ENCODE data around the gene SRCAP.
"Not testable (repeated sequence)": the region's sequence is repeated elsewhere in the genome, so short reads cannot be mapped to it uniquely, and the experiment has no call there.

Gene SRCAP

GRCh38 chr16:30691907-30692306 is 7.1 kb upstream of the SRCAP start:
- Histone ChIP-seq H3K36me3 (replicated peaks; ENCODE audit: insufficient read depth, low read length) (no peaks in the 10 kb centered on the region), H3K9me2 (replicated peaks; ENCODE audit: insufficient read depth, low read length) (no peaks in the 10 kb centered on the region), H3K4me1 (ENCODE audit: low read length) (peaks cover 4% of the 10 kb centered on the region; the same call in 1 of the 2 replicates), H2AFZ (ENCODE audit: low read length) (no peak overlapping the region), H3K27ac (ENCODE audit: low read length) (no peak overlapping the region), H3K27me3 (replicated peaks; ENCODE audit: insufficient read depth, low read length) (no peaks in the 10 kb centered on the region), H3K79me2 (ENCODE audit: low read length) (no peaks in the 10 kb centered on the region), H3F3A (ENCODE audit: insufficient read depth, low read length) (no peaks in the 10 kb centered on the region), H3K9me3 (replicated peaks; ENCODE audit: insufficient read depth, low read length) (no peaks in the 10 kb centered on the region), H3K4me3 (ENCODE audit: low read length) (no peak overlapping the region), H3K4me2 (ENCODE audit: low read depth, low read length) (no peak overlapping the region), H4K20me1 (ENCODE audit: insufficient read depth, low read length) (no peaks in the 10 kb centered on the region), H3K9ac (ENCODE audit: low read length) (no peak overlapping the region)
- DNase-seq: no peak
- no peak for TF ChIP-seq CTCF (IDR thresholded peaks at IDR 0.05; ENCODE audit: low read length)
- no peak for TF ChIP-seq EZH2 (optimal IDR thresholded peaks at IDR 0.05; ENCODE audit: low read depth, low read length)
- no peak for TF ChIP-seq EZH2phosphoT487 (IDR thresholded peaks at IDR 0.05; ENCODE audit: low read length)

GRCh38 chr16:30692396-30693064 is 6.4 kb upstream of the SRCAP start:
- Histone ChIP-seq H3K36me3 (replicated peaks; ENCODE audit: insufficient read depth, low read length) (no peaks in the 10 kb centered on the region), H3K79me2 (ENCODE audit: low read length) (no peaks in the 10 kb centered on the region), H3K9me2 (replicated peaks; ENCODE audit: insufficient read depth, low read length) (no peaks in the 10 kb centered on the region), H3K27me3 (replicated peaks; ENCODE audit: insufficient read depth, low read length) (no peaks in the 10 kb centered on the region), H3K27ac (ENCODE audit: low read length) (no peak overlapping the region), H3F3A (ENCODE audit: insufficient read depth, low read length) (no peaks in the 10 kb centered on the region), H3K4me3 (ENCODE audit: low read length) (no peak overlapping the region), H3K4me2 (ENCODE audit: low read depth, low read length) (no peak overlapping the region), H2AFZ (ENCODE audit: low read length) (no peak overlapping the region), H3K4me1 (ENCODE audit: low read length) (peaks cover 9% of the 10 kb centered on the region), H4K20me1 (ENCODE audit: insufficient read depth, low read length) (no peaks in the 10 kb centered on the region), H3K9ac (ENCODE audit: low read length) (no peak overlapping the region), H3K9me3 (replicated peaks; ENCODE audit: insufficient read depth, low read length) (no peaks in the 10 kb centered on the region)
- TF ChIP-seq EZH2phosphoT487 (IDR thresholded peaks at IDR 0.05; ENCODE audit: low read length): no peak
- no peak for TF ChIP-seq CTCF (IDR thresholded peaks at IDR 0.05; ENCODE audit: low read length)
- TF ChIP-seq EZH2 (optimal IDR thresholded peaks at IDR 0.05; ENCODE audit: low read depth, low read length): no peak
- no peak for DNase-seq

GRCh38 chr16:30694926-30695693 is 3.9 kb upstream of the SRCAP start:
- no peaks in the 10 kb centered on the region for H3K9me3 ChIP-seq (replicated peaks; ENCODE audit: insufficient read depth, low read length)
- no peaks in the 10 kb centered on the region for H3K27me3 ChIP-seq (replicated peaks; ENCODE audit: insufficient read depth, low read length)
- peaks cover 18% of the 10 kb centered on the region for H3K4me1 ChIP-seq (ENCODE audit: low read length)
- no peak overlapping the region for H3K9ac ChIP-seq (ENCODE audit: low read length)
- H4K20me1 ChIP-seq (ENCODE audit: insufficient read depth, low read length): peaks cover 10% of the 10 kb centered on the region; the same call in 1 of the 2 replicates
- H3K79me2 ChIP-seq (ENCODE audit: low read length): peaks cover 18% of the 10 kb centered on the region
- no peak for TF ChIP-seq EZH2phosphoT487 (IDR thresholded peaks at IDR 0.05; ENCODE audit: low read length)
- no peak for TF ChIP-seq CTCF (IDR thresholded peaks at IDR 0.05; ENCODE audit: low read length)
- no peak for TF ChIP-seq EZH2 (optimal IDR thresholded peaks at IDR 0.05; ENCODE audit: low read depth, low read length)
- H2AFZ ChIP-seq (ENCODE audit: low read length): no peak overlapping the region
- H3K27ac ChIP-seq (ENCODE audit: low read length): no peak overlapping the region
- H3K4me3 ChIP-seq (ENCODE audit: low read length): no peak overlapping the region
- H3K9me2 ChIP-seq (replicated peaks; ENCODE audit: insufficient read depth, low read length): no peaks in the 10 kb centered on the region
- H3F3A ChIP-seq (ENCODE audit: insufficient read depth, low read length): peaks cover 11% of the 10 kb centered on the region; the same call in 1 of the 2 replicates
- no peak overlapping the region for H3K4me2 ChIP-seq (ENCODE audit: low read depth, low read length)
- H3K36me3 ChIP-seq (replicated peaks; ENCODE audit: insufficient read depth, low read length): peaks cover 6% of the 10 kb centered on the region; the same call in 1 of the 2 replicates
- no peak for DNase-seq

- H2AFZ ChIP-seq (ENCODE audit: low read length); H3K27ac ChIP-seq (ENCODE audit: low read length); H3K4me2 ChIP-seq (ENCODE audit: low read depth, low read length); H3K9me3 ChIP-seq (replicated peaks; ENCODE audit: insufficient read depth, low read length); H3K27me3 ChIP-seq (replicated peaks; ENCODE audit: insufficient read depth, low read length); DNase-seq; H3K9me2 ChIP-seq (replicated peaks; ENCODE audit: insufficient read depth, low read length); H3K9ac ChIP-seq (ENCODE audit: low read length); H3K4me3 ChIP-seq (ENCODE audit: low read length): not testable (repeated sequence)
- peaks cover 14% of the 10 kb centered on the region for H3K36me3 ChIP-seq (replicated peaks; ENCODE audit: insufficient read depth, low read length)
- peaks cover 33% of the 10 kb centered on the region for H3K79me2 ChIP-seq (ENCODE audit: low read length)
- peaks cover 19% of the 10 kb centered on the region for H3K4me1 ChIP-seq (ENCODE audit: low read length)
- peaks cover 10% of the 10 kb centered on the region for H4K20me1 ChIP-seq (ENCODE audit: insufficient read depth, low read length)
- peaks cover 11% of the 10 kb centered on the region; the same call in 1 of the 2 replicates for H3F3A ChIP-seq (ENCODE audit: insufficient read depth, low read length)
Measured at GRCh38 chr16:30696646-30697045, 2.3 kb upstream of the SRCAP start.

Measured in MM.1S (cell line).